Measurements from ENCODE around the gene BTN1A1.

DNA sequence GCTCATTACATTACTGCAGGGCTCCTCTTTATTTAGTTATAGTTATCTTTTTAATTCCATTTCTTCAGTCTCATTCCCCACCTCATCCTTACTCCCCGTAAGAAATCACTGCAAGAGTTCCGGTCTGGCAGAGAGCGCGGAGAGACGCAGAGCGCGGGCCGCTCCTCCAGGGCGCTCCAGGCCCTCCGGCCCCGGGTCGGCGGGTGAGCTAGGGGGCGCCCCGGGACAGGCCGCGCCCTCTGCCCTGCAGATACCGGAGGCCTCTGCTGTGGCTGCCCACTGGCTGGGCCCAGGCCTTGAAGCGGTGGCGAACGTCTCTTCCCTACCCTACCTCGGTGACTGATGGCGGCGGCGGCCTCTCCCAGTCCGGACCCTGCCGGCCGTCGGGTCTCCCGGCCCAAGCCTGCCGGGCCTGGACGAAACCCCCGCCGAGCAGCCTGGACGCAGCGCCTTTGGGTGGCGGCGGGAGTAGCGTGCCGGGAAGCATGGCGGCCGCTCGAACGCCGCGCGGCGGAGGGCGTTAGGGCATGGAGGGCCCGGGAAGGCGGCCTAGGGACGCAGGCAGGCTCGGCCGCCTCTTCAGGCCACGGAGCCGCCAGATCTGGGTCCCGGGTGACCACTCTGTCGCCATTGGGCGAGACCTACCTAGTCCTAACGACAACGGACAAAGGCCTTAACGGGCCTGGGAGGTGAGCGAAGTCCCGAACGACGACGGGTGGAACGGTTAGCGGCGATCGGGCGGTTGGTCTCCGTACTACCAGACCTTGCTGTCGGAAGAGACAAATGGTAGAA, 21.7 kb downstream of the BTN1A1 start:
- TF ChIP-seq, protein P1, sequence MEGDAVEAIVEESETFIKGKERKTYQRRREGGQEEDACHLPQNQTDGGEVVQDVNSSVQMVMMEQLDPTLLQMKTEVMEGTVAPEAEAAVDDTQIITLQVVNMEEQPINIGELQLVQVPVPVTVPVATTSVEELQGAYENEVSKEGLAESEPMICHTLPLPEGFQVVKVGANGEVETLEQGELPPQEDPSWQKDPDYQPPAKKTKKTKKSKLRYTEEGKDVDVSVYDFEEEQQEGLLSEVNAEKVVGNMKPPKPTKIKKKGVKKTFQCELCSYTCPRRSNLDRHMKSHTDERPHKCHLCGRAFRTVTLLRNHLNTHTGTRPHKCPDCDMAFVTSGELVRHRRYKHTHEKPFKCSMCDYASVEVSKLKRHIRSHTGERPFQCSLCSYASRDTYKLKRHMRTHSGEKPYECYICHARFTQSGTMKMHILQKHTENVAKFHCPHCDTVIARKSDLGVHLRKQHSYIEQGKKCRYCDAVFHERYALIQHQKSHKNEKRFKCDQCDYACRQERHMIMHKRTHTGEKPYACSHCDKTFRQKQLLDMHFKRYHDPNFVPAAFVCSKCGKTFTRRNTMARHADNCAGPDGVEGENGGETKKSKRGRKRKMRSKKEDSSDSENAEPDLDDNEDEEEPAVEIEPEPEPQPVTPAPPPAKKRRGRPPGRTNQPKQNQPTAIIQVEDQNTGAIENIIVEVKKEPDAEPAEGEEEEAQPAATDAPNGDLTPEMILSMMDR (IDR thresholded peaks at IDR 0.05), result peak in 4 of 5 experiments; percentile 8 to 45 (median 26)
- peak; percentile 68 for TF ChIP-seq POLR2A (IDR thresholded peaks at IDR 0.05)

Measured in transverse colon (tissue), 3 donors.